Anterior cingulate cortex (tissue), 58 donors: ENCODE measurements around the gene GRAPL.
"Not testable (repeated sequence)": the region's sequence is repeated elsewhere in the genome, so short reads cannot be mapped to it uniquely, and the experiment has no call there.

Experiments used
- DNase-seq, 58 donors: peaks; one replicate each; lab custom pipeline; 2025; lab: John Stamatoyannopoulos, UW

GRAPL gene

GRCh38 chr17:19187883-19188869, 60.8 kb downstream of the GRAPL start:
- not testable (repeated sequence) for DNase-seq

GRCh38 chr17:19188870-19189708, 61.7 kb downstream of the GRAPL start:
- DNase-seq, result not testable (repeated sequence)

- not testable (repeated sequence) for DNase-seq
Observed at GRCh38 chr17:19189781-19190405, 62.5 kb downstream of the GRAPL start.

DNA sequence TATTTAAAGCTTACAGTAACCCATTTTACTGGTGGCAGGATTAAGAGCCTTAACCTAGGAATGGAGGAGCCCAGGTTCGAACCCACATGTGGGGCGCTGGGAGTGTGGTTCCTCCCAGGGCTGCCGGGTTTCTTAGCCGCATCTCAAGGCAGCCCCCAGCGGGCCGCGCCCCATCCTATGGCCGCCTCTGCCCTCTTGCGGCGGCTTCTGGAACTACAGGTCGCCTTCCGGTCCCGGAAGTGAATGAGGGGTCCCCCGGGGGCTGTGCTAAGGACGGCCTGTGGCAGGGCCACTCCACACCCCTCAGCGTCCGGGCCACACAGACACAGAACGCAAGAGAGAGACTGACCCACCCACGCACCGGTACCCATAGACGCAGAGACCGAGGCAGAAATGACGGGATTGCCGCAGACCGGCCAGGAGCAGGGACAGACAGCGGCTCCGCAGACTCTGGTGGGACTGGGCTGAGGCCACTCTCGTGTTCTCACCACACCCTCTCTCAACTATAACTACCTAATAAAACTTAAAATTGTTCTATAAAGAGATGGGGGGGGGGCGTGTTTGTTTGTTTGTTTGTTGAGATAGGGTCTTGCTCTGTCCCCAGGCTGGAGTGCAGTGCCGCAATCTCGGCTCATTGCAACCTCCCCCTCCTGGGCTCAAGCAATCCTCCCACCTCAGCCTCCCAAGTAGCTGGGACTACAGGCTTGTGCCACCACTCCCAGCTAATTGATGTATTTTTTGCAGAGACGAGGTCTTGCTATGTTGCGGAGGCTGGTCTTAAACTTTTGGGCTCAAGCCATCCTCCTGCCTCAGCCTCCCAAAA, 69.2 kb downstream of the GRAPL start:
- not testable (repeated sequence) for DNase-seq

DNA sequence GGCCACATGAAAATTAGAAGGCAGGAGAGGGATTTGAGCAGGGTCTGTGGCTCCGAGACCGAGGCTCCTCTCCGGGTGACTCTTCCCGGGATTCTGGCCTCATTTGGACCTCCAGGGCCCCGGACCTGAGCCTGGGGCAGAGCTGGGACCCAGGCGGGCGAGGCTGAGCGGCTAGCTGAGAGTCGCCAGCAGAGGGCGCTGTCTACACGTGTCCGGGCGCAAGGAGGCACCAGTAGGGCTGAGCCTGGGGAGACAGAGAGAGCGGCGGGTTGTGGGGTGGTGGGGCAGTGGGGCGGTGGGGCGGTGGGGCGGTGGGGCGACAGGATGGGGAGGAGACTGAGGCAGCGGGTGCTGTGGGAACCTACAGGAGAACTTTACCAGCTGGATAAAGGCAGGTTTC, 75.1 kb downstream of the GRAPL start:
- DNase-seq, result not testable (repeated sequence)

DNA sequence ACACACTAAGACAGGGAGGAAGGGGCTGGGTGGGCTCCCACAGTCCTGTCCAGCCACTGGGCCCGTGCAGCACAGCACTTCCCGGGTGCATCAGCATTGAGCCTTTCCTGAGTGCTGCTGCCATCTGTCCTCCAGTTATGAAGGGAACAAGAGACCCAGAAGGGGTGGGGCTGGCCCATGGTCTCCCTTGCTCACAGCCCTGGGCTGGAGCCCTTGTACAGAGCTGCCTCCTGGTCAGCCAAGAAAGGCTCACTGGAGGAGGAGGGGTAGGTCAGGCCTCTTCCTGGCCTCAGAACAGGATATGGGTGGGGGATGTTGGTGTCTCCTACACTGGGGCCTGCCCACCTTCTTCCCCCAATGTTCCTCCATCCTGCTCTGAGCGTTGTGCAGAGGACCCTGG, 76.0 kb downstream of the GRAPL start:
- not testable (repeated sequence) for DNase-seq
